ENCODE data around the gene CD46.

The CD46 gene

GRCh38 chr1:207831517-207832327 is 79.9 kb downstream of the CD46 start:
- no peak for DNase-seq

GRCh38 chr1:207832796-207833195 is 80.9 kb downstream of the CD46 start:
- no peak for DNase-seq

GRCh38 chr1:207833381-207833780 is 81.5 kb downstream of the CD46 start:
- no peak for DNase-seq

GRCh38 chr1:207833956-207834660 is 82.3 kb downstream of the CD46 start:
- DNase-seq, result no peak

- DNase-seq, result no peak
These were observed 84.1 kb downstream of the CD46 start for GRCh38 chr1:207835958-207836357.

GRCh38 chr1:207836591-207837347 is 84.9 kb downstream of the CD46 start:
- DNase-seq, result no peak

- DNase-seq, result no peak
These were observed 85.8 kb downstream of the CD46 start for GRCh38 chr1:207837673-207838072.

GRCh38 chr1:207838156-207839082 is 86.6 kb downstream of the CD46 start:
- no peak for DNase-seq

- DNase-seq, result no peak
These were observed 87.2 kb downstream of the CD46 start for GRCh38 chr1:207839083-207839413.

- DNase-seq, result no peak
These were observed 88.5 kb downstream of the CD46 start for GRCh38 chr1:207840380-207840779.

- DNase-seq, result no peak
These were observed 89.4 kb downstream of the CD46 start for GRCh38 chr1:207841293-207841692.

- no peak for DNase-seq
These were observed 90.0 kb downstream of the CD46 start for GRCh38 chr1:207841901-207842300.

- DNase-seq, result no peak
These were observed 90.7 kb downstream of the CD46 start for GRCh38 chr1:207842506-207842905.

- DNase-seq, result no peak
These were observed 92.5 kb downstream of the CD46 start for GRCh38 chr1:207844371-207844770.
